K562 (cell line): ENCODE data around the gene CHSY3. TPM values are rescaled to one million over a fixed set of nuclear protein-coding genes. Genes with fewer than 3 reads are reported as not detected.

ENCODE experiments used
- EZH2 ChIP-seq: IDR thresholded peaks from 2 replicates; pipeline ENCODE4 v1.6.1; 2012; ENCODE audit warnings: low read depth, mild to moderate bottlenecking, inconsistent platforms, low read length, borderline replicate concordance
- HDAC2 ChIP-seq: fragments of 450-650 bp; IDR thresholded peaks from 2 replicates; pipeline ENCODE4 v1.6.1; 2016; ENCODE audit warnings: mild to moderate bottlenecking
- HMG20B ChIP-seq: fragments of 250-450 bp; sonication (Bioruptor Pico); IDR thresholded peaks from 2 replicates; pipeline ENCODE4 v1.5.0; 2021; ENCODE audit warnings: mild to moderate bottlenecking
- MEF2A ChIP-seq: IDR thresholded peaks from 2 replicates; pipeline ENCODE4 v1.6.1; 2011; ENCODE audit warnings: low read depth, mild to moderate bottlenecking, low read length, moderate library complexity; ENCODE audit not compliant: control insufficient read depth
- NFE2 ChIP-seq: IDR thresholded peaks from 2 replicates; pipeline ENCODE4 v1.6.1; 2014; ENCODE audit warnings: antibody characterized with exemption, low read depth
- ZBTB1 ChIP-seq: sonication (generic); formaldehyde crosslinking; IDR thresholded peaks from 2 replicates; pipeline ENCODE4 v1.8.1; 2023; ENCODE audit warnings: missing genetic modification reagents, low read depth, mild to moderate bottlenecking, borderline replicate concordance
- ZFP91 ChIP-seq: sonication (generic); formaldehyde crosslinking; IDR thresholded peaks from 2 replicates; pipeline ENCODE4 v1.8.0; 2022; ENCODE audit warnings: mild to moderate bottlenecking, missing genetic modification reagents
- ZNF316 ChIP-seq: fragments of 450-650 bp; IDR thresholded peaks from 2 replicates; pipeline ENCODE4 v1.6.1; 2016
- polyA plus RNA-seq, 8 experiments: library from polyadenylated mRNA; depleted of rRNA in 4 of 8; stranded (reverse) in 5 of 8; unstranded in 3 of 8; fragments of >200 nt; fragmentation: Nextera tagmentation in 2 of 8; fragmentation: Illumina TruSeq in 1 of 8; extraction: Ambion mirVana in 2 of 8; extraction: Trizol in 1 of 8; gene quantifications; 2 replicates each; pipeline versions ENCODE4 v1.2.1 to v1.2.3, GENCODE V29; 2011 to 2014; ENCODE audit warnings: inconsistent platforms in 1 of 8, missing spikeins in 1 of 8
- total RNA-seq, 7 experiments: library from RNA; depleted of rRNA in 6 of 7; stranded (reverse); fragments of >200 nt in 6 of 7; fragmentation: Illumina TruSeq in 2 of 7; extraction: Trizol in 2 of 7; gene quantifications; 2 replicates each; pipeline versions ENCODE4 v1.2.1 to v1.2.3, GENCODE V29; 2011 to 2021; ENCODE audit warnings: low replicate concordance in 1 of 7
- TF ChIP-seq, protein P1 (sequence below): sonication (generic); IDR thresholded peaks from 2 replicates; pipeline ENCODE4 v1.6.1; 2016
- TF ChIP-seq, protein P2 (sequence below): fragments of 450-650 bp; formaldehyde crosslinking; IDR thresholded peaks from 2 replicates; pipeline ENCODE4 v1.4.0; 2022; ENCODE audit warnings: mild to moderate bottlenecking, moderate library complexity

The CHSY3 gene
- total and polyA plus RNA-seq, 9 of the 15 experiments (the other 6 are each of a cell fraction or from before 2014, with no cell fraction given): 0.04 TPM; not detected in 8

DNA sequence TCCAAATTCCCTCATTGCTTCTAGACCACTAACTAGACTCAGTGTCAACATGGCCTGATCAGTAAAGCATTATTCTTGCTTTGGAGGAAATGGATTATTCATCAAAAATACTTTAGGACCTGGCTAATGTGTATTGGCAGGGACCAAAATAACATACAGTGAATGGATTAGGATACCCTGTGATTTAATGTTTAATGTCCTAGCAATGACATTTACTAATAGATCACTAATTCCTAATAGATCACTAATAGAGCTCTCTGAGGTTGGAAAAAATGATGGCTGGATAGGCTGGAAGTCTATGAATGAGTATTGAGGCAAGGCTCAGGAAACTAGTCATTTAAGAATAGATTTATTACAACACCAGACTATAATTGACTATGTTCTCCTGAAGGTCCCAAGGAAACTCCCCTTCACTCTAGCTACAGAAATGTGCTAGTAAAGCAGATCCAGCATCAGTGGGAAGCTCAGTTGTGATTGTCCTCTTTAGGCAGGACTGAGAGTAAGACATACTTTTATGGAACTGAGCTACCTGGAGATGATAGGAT is 46.1 kb upstream of the CHSY3 start (continued):
- TF ChIP-seq, protein P1, sequence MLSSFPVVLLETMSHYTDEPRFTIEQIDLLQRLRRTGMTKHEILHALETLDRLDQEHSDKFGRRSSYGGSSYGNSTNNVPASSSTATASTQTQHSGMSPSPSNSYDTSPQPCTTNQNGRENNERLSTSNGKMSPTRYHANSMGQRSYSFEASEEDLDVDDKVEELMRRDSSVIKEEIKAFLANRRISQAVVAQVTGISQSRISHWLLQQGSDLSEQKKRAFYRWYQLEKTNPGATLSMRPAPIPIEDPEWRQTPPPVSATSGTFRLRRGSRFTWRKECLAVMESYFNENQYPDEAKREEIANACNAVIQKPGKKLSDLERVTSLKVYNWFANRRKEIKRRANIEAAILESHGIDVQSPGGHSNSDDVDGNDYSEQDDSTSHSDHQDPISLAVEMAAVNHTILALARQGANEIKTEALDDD: no peak
- TF ChIP-seq, protein P2, sequence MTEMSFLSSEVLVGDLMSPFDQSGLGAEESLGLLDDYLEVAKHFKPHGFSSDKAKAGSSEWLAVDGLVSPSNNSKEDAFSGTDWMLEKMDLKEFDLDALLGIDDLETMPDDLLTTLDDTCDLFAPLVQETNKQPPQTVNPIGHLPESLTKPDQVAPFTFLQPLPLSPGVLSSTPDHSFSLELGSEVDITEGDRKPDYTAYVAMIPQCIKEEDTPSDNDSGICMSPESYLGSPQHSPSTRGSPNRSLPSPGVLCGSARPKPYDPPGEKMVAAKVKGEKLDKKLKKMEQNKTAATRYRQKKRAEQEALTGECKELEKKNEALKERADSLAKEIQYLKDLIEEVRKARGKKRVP (CRISPR knock-in tag): no peak
- TF ChIP-seq HDAC2: no peak
- no peak for TF ChIP-seq NFE2
- no peak for TF ChIP-seq ZFP91
- TF ChIP-seq MEF2A: no peak
- no peak for TF ChIP-seq ZBTB1 (CRISPR knock-in tag)
- no peak for TF ChIP-seq ZNF316
- no peak for TF ChIP-seq HMG20B (CRISPR knock-in tag)
- TF ChIP-seq EZH2: no peak
